Activated CD8-positive, alpha-beta memory T cell treated with anti-CD3 and anti-CD28 coated beads, Interleukin-2, amount 10 ng/mL, durations not matched to agents 7 days and 5 days (primary cell): Measurements from ENCODE around the gene FGF18. TPM values are rescaled to one million over a fixed set of nuclear protein-coding genes. Genes with fewer than 3 reads are reported as not detected.
A peak's percentile ranks its signal among the peaks of the same experiment; 100 is the strongest.
"Not testable (repeated sequence)": the region's sequence is repeated elsewhere in the genome, so short reads cannot be mapped to it uniquely, and the experiment has no call there.

Experiments used
- ATAC-seq: fragments of 150-1000 bp; cut with Tn5 transposase; one replicate; pipeline ENCODE4 v1.10.0; 2021; ENCODE audit warnings: moderate library complexity
- CTCF ChIA-PET: fragments of 350-600 bp; sonication (Branson Sonifier 250); formaldehyde crosslinking; loops from one replicate; lab custom pipeline; 2021; ENCODE audit warnings: antibody characterized with exemption; lab: Charles Lee
- DNase-seq: peaks from one replicate; pipeline ENCODE4 v3.0.0-alpha.2; 2020
- H3K27ac Mint-ChIP-seq: one replicate; pipeline ENCODE4 v1.8.0; 2021; ENCODE audit warnings: mild to moderate bottlenecking, mixed read lengths
- H3K27me3 Mint-ChIP-seq: one replicate; pipeline ENCODE4 v1.8.0; 2021; ENCODE audit warnings: mixed read lengths
- H3K36me3 Mint-ChIP-seq: one replicate; pipeline ENCODE4 v1.8.0; 2021; ENCODE audit warnings: mild to moderate bottlenecking, mixed read lengths
- H3K4me1 Mint-ChIP-seq: one replicate; pipeline ENCODE4 v1.8.0; 2021; ENCODE audit warnings: mixed read lengths
- H3K4me3 Mint-ChIP-seq: one replicate; pipeline ENCODE4 v1.8.0; 2021; ENCODE audit warnings: mild to moderate bottlenecking, moderate library complexity, mixed read lengths
- H3K9me3 Mint-ChIP-seq: one replicate; pipeline ENCODE4 v1.8.0; 2022; ENCODE audit warnings: low read depth, mixed read lengths
- total RNA-seq, 2 experiments: library from RNA; stranded (reverse); gene quantifications; one replicate each; pipeline ENCODE4 v1.2.3, GENCODE V29; 2021

The FGF18 gene, protein sequence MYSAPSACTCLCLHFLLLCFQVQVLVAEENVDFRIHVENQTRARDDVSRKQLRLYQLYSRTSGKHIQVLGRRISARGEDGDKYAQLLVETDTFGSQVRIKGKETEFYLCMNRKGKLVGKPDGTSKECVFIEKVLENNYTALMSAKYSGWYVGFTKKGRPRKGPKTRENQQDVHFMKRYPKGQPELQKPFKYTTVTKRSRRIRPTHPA
- total RNA-seq = not detected

DNA sequence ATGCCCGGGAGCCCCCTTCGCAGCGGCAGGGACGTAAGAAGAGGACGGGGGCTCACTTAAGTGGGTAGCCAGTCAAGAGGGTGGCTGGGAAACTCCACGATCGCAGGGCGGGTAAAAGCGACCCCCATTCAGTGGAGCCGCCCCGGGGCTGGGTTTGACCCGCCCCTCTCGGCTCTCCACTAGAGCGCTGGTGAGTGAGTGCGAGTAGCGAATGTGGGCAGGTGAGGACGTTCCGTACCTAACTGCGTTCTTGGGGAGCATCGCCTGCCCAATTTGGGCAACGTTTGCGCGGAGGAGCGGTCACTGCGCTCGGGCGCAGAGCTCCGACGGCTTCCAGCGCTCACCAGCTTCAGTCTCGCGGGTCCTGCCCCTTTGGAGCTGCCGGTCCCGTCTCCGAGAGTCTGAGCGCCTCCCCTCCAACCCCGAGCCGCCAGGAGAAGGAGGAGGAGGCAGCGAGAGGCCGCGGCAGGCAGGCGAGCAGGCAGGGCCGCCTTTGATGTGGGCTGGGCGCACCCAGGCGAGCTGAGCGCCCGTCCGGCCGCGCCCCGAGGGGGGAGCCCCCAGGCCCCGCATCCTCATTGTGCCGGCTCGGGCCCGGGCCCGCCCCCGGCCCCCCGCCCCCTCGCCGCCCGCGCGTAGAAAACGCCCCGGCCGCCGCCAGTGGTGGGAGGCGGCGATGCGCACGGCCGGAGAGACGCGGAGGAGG is at the start of gene FGF18:
FGF18 (plus strand) TSS at position 666 of the 706 bp plus-strand sequence. CDS start 553 bp downstream, outside the sequence.
- Mint-ChIP-seq H3K36me3 (peaks cover 1% of the 10 kb centered on the region), H3K4me1 (peaks cover 15% of the 10 kb centered on the region), H3K27me3 (peaks cover 30% of the 10 kb centered on the region), H3K27ac (no peak within 1 kb of the TSS), H3K9me3 (no peaks in the 10 kb centered on the region), H3K4me3 (peak within 1 kb of the TSS; percentile 59)
- peak; percentile 38 for ATAC-seq
- DNase-seq = peak; percentile 52
- CTCF ChIA-PET = interaction anchor here (0.6 to 2.3 kb wide), 15 partner anchors 9 to 1472 kb away, joined by 3 to 15 read pairs (median 6); partner anchors contain the start of gene FBXW11

DNA sequence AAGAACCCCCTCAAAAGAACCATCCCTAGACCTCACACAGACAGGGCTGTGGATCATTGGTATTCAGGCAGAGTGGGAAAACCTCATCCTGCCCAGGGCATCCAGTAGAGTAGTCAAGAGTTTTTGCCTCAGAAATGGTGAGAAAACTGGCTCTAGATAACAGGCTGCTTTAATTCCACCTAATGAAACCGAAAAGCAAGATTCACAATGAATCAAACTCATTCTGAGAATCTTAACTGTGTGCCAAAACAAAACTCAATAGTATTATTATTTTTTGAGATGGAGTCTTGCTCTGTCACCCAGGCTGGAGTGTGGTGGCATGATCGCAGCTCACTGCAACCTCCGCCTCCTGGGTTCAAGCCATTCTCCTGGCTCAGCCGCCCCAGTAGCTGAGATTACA is 49.5 kb upstream of the FGF18 start:
- Mint-ChIP-seq H3K27ac (no peak overlapping the region), H3K4me3 (no peak overlapping the region), H3K4me1 (peaks cover 6% of the 10 kb centered on the region), H3K36me3 (no peaks in the 10 kb centered on the region), H3K9me3 (no peaks in the 10 kb centered on the region), H3K27me3 (peaks cover 19% of the 10 kb centered on the region)
- DNase-seq = no peak
- CTCF ChIA-PET = interaction anchor here (1.2 kb wide), 1 partner anchor 162 kb away, joined by 3 read pairs; no protein-coding TSS in a partner anchor
- ATAC-seq = peak; percentile 16

DNA sequence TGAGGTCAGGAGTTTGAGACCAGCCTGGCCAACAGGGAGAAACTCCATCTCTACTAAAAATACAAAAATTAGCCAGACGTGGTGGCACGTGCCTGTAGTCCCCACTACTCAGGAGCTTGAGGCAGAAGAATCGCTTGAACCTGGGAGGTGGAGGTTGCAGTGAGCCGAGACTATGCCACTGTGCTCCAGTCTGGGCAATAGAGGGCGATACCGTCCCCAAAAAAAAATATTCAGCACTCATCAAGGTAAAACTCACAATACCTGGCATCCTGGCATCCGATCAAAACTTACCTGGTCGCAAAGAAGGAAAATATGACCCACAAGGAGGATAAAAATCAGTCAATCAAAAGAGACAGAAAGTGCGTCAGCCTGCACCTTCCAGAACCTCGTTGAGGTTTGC is 48.6 kb upstream of the FGF18 start:
- not testable (repeated sequence) for H3K4me1 Mint-ChIP-seq, H3K27ac Mint-ChIP-seq, DNase-seq, H3K9me3 Mint-ChIP-seq, H3K4me3 Mint-ChIP-seq, H3K36me3 Mint-ChIP-seq, ATAC-seq
- H3K27me3 Mint-ChIP-seq = peaks cover 19% of the 10 kb centered on the region
- CTCF ChIA-PET = interaction anchor here (0.8 to 1.2 kb wide), 2 partner anchors 18 to 163 kb away, joined by 3 read pairs; no protein-coding TSS in a partner anchor

DNA sequence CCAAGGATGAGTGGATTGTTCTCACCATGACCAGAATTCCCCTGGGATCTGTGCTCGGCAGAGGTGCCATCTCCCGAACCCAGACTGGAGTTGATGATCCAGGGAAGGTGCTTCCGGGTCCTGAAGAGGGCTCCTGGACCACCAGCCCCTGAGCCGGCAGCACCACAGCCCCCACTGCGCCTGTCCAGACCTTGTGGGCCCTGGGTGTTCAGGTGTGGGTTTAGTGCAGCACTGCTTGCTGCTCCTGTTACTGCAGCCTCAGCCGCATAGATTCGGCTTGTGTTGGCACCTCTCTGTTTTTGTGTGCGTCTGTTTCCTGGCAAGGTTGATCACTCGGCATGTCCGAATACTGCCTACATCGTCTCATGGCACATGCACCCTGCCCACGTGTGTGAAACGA is 48.1 kb upstream of the FGF18 start:
- CTCF ChIA-PET = no interaction called here
- Mint-ChIP-seq H3K27ac (no peak overlapping the region), H3K4me3 (no peak overlapping the region), H3K9me3 (no peaks in the 10 kb centered on the region), H3K4me1 (peaks cover 6% of the 10 kb centered on the region), H3K36me3 (no peaks in the 10 kb centered on the region), H3K27me3 (peaks cover 19% of the 10 kb centered on the region)
- no peak for DNase-seq
- ATAC-seq = no peak

DNA sequence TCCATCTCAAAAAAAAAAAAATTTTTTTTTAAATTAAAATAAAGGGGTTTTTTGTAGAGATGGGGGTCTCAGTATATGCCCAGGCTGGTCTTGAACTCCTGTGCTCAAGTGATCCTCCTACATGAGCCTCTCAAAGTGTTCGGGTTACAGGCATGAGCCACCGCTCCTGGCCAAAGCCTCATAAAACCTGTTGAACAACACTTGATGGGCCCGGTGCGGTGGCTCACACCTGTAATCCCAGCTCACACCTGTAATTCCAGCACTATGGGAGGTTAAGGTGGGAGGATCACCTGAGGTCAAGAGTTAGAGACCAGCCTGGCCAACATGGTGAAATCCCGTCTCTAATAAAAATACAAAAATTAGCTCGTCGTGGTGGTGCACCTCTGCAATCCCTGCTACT is 39.5 kb upstream of the FGF18 start:
- peaks cover 10% of the 10 kb centered on the region for H3K27me3 Mint-ChIP-seq
- no peaks in the 10 kb centered on the region for H3K36me3 Mint-ChIP-seq
- H3K27ac Mint-ChIP-seq = no peak overlapping the region
- no peak for ATAC-seq
- CTCF ChIA-PET = no interaction called here
- no peak for DNase-seq
- H3K4me1 Mint-ChIP-seq = peaks cover 1% of the 10 kb centered on the region
- H3K4me3 Mint-ChIP-seq = no peak overlapping the region
- H3K9me3 Mint-ChIP-seq = no peaks in the 10 kb centered on the region

DNA sequence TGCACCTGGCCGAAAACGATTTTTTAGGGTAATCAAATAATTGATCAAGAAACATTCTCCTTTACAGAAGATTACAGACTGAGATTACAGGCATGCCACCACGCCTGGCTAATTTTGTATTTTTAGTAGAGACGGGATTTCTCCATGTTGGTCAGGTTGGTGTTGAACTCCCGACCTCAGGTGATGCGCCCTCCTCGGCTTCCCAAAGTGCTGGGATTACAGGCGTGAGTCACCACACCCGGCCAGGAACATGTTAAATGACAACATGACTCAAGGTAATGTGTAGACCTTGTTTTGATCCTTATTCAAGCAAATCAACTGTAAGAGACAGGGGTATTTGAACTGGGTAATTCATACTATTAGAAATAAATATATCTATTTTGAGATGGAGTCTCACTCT is 35.0 kb upstream of the FGF18 start:
- ATAC-seq, H3K9me3 Mint-ChIP-seq, H3K4me1 Mint-ChIP-seq, H3K27ac Mint-ChIP-seq, H3K27me3 Mint-ChIP-seq, DNase-seq, H3K4me3 Mint-ChIP-seq: not testable (repeated sequence)
- CTCF ChIA-PET = interaction anchor here (1.6 kb wide), 1 partner anchor 11 kb away, joined by 4 read pairs; no protein-coding TSS in a partner anchor
- peaks cover 14% of the 10 kb centered on the region for H3K36me3 Mint-ChIP-seq

DNA sequence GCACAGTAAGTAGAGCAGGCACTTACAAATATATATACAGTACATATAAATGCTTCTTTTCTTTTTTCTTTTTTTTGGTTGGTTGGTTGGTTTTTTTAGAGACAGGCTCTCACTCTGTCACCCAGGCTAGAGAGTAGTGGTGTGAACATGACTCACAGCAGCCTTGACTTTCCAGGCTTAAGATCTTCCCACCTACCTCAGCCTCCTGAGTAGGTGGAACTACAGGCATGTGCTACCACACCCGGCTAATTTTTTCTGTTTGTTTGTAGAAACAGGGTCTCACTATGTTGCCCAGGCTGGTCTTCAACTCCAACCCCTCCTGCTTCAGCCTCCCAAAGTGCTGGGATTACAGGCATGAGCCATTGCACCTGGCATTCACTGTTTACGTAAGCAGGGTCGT is 34.4 kb upstream of the FGF18 start:
- ATAC-seq, H3K4me3 Mint-ChIP-seq, H3K9me3 Mint-ChIP-seq, DNase-seq, H3K27me3 Mint-ChIP-seq, CTCF ChIA-PET, H3K27ac Mint-ChIP-seq: not testable (repeated sequence)
- Mint-ChIP-seq H3K4me1 (peaks cover 13% of the 10 kb centered on the region), H3K36me3 (peaks cover 20% of the 10 kb centered on the region)

DNA sequence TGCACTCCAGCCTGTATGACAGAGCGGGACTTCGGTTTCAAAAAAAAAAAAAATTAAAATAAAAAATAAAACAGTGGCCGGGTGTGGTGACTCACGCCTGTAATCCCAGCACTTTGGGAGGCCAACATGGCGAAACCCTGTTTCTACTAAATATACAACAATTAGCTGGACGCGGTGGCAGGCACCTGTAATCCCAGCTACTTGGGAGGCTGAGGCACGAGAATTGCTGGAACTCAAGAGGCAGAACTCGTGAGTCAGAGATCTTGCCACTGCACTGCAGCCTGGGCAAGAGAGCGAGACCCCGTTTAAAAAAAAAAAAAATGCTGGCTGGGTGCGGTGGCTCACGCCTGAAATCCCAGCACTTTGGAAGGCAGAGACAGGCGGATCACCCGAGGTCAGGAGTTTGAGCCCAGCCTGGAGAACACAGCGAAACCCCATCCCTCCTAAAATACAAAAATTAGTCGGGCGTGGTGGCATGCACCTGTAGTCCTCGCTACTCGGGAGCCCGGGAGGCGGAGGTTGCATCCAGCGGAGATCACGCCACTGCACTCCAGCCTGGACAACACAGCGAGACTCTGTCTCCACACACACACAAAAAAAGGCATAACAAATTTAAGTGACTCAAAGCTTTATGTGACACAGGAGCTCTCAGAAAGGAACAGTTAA is 33.3 kb upstream of the FGF18 start:
- Mint-ChIP-seq H3K27me3 (peaks cover 3% of the 10 kb centered on the region), H3K4me3 (peak overlapping the region; percentile 36), H3K4me1 (peaks cover 24% of the 10 kb centered on the region), H3K27ac (peak overlapping the region; percentile 32), H3K36me3 (peaks cover 31% of the 10 kb centered on the region), H3K9me3 (no peaks in the 10 kb centered on the region)
- ATAC-seq = no peak
- CTCF ChIA-PET = interaction anchor here (0.5 kb wide), 1 partner anchor 52 kb away, joined by 3 read pairs; no protein-coding TSS in a partner anchor
- DNase-seq = no peak

DNA sequence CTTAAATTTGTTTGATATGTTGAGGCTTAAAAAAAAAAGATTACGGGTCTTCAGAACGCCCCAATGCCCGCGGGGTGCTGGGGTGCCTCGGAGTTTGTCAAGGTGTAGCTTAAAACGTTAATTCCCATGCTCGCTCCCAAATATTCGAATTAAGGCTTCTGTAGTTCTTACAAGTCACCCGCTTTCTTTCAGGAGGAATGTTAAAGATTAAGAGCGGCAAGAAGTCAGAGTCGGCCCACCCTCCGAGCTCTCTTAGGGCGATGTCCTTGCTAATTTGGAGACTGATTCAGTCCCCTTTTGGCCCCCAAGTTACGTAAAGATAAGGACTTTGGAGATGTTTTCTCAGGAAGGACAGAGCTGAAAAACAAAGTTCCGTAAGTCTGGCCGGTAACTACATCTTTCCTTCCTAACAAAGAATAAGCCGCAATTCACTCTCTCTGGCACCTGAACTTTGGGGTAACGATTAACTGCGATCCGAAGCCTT is 32.5 kb upstream of the FGF18 start:
- peaks cover 3% of the 10 kb centered on the region for H3K27me3 Mint-ChIP-seq
- H3K4me1 Mint-ChIP-seq = peaks cover 30% of the 10 kb centered on the region
- H3K36me3 Mint-ChIP-seq = peaks cover 38% of the 10 kb centered on the region
- DNase-seq (no peak), ATAC-seq (no peak)
- no peaks in the 10 kb centered on the region for H3K9me3 Mint-ChIP-seq
- CTCF ChIA-PET = interaction anchor here (0.9 kb wide), 1 partner anchor 20 kb away, joined by 3 read pairs; no protein-coding TSS in a partner anchor
- H3K27ac Mint-ChIP-seq = peak overlapping the region; percentile 99
- peak overlapping the region; percentile 93 for H3K4me3 Mint-ChIP-seq

DNA sequence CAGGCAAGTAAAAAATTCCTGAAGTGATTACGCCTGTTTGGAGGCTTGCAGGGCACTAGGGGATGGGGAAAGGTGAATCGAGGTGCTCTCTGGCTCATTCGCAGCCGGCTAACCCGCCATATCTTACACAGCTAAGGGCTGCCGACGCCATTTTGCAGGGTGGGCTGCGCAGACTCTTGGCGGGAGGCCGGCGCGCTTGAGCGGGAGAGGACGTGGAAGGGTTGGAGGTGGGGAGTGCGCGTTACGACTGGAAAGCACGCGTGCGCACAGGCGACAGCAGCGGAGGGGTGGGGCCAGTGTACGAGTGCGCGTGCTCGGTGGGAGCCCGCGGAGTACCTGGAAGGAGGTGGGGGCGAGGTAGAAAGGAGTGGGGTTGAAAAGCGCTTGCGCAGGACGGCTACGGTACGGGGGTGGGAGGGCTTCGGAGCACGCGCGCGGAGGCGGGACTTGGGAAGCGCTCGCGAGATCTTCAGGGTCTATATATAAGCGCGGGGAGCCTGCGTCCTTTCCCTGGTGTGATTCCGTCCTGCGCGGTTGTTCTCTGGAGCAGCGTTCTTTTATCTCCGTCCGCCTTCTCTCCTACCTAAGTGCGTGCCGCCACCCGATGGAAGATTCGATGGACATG is 32.0 kb upstream of the FGF18 start, which contains the start of gene NPM1:
NPM1 (plus strand) TSS at position 505 of the 625 bp plus-strand sequence; CDS start at position 605, 100 bp downstream.
- H3K36me3 Mint-ChIP-seq = peaks cover 44% of the 10 kb centered on the region
- peak within 1 kb of the TSS; percentile 93 for H3K4me3 Mint-ChIP-seq
- DNase-seq (peak; percentile 99), ATAC-seq (peak; percentile 82)
- H3K27me3 Mint-ChIP-seq = peaks cover 3% of the 10 kb centered on the region
- CTCF ChIA-PET = interaction anchor here (0.9 kb wide), 1 partner anchor 20 kb away, joined by 3 read pairs; no protein-coding TSS in a partner anchor
- no peaks in the 10 kb centered on the region for H3K9me3 Mint-ChIP-seq
- H3K27ac Mint-ChIP-seq = peak within 1 kb of the TSS; percentile 99
- peaks cover 35% of the 10 kb centered on the region for H3K4me1 Mint-ChIP-seq

DNA sequence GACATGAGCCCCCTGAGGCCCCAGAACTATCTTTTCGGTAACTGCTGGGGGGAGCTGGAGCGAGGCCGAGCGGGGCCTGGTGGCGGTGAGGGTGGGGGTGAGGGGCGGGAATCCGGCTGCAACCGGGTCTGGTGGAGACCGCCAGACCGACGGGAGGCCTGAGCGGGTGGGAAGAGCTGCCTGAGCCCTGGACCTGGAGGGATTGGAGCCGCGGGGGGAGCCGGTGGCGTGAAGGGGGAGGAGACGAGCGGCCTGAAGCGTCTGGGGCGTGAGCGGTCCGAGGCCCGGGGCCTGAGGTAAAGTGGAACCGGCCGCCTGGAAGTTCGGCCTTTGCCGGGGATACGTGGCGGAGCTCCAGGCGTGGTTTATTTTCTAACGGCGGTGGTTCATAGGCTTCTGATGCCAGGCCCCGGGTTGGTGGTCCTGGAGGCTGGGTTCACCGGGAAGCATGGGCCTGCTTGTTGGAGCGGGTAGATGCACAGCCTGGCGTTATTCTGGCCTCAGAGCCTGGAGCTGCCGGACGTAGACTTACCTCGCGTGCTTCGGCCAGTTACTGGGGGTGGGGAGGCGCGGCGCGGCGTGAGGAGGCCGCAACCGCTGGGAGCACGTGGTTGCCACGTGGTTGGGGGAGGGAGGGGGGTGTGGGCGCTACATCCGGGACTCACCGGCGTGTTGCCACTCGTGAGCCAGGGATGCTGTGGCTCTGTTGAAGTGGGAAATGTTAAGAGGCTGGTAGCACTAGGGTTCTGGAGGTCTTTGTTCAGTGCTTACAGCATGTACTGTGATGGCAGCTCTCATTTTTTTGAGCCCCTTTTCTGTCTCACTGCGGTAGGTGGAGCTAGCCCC is 31.3 kb upstream of the FGF18 start:
- peaks cover under 1% of the 10 kb centered on the region for H3K27me3 Mint-ChIP-seq

DNA sequence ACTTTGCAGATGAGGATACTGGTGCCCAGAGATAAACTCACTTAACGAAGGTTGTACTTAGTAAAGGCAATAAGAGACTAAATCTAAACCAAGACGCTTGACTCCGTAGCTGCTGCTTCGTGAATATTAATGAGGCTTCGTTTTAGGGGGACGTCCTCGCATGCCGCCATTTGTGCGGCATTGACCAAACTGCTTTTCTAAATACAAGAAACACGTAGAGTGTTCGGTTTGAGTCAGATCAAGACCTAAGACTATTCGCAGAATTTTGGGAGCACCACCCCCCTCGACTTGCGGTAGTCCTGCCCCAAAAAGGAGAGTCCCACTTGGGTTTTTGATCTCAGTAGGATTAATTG is 30.7 kb upstream of the FGF18 start:
- peak; percentile 3 for ATAC-seq

More for the DNA sequence above, 31.3 kb upstream of the FGF18 start:
- Mint-ChIP-seq H3K4me1 (peaks cover 42% of the 10 kb centered on the region), H3K36me3 (peaks cover 51% of the 10 kb centered on the region), H3K4me3 (peak overlapping the region; percentile 93), H3K9me3 (no peaks in the 10 kb centered on the region), H3K27ac (peak overlapping the region; percentile 99)
- DNase-seq (peak; percentile 91), ATAC-seq (peak; percentile 29)
- CTCF ChIA-PET = interaction anchor here (0.6 to 1.4 kb wide), 3 partner anchors 18 to 1098 kb away, joined by 3 to 5 read pairs (median 3); no protein-coding TSS in a partner anchor

More for the DNA sequence above, 30.7 kb upstream of the FGF18 start:
- no peaks in the 10 kb centered on the region for H3K9me3 Mint-ChIP-seq
- no peaks in the 10 kb centered on the region for H3K27me3 Mint-ChIP-seq
- H3K36me3 Mint-ChIP-seq = peaks cover 55% of the 10 kb centered on the region
- DNase-seq = peak; percentile 77
- peaks cover 46% of the 10 kb centered on the region for H3K4me1 Mint-ChIP-seq
- CTCF ChIA-PET = interaction anchor here (0.6 to 1.4 kb wide), 4 partner anchors 17 to 1098 kb away, joined by 3 to 5 read pairs (median 3); no protein-coding TSS in a partner anchor
- peak overlapping the region; percentile 99 for H3K27ac Mint-ChIP-seq
- H3K4me3 Mint-ChIP-seq = peak overlapping the region; percentile 93
